NCI-H524 treated with DMSO at 0.1 percent for 48 hours (cell line): Measurements from ENCODE around the gene SBNO1.
"Not testable (repeated sequence)": the region's sequence is repeated elsewhere in the genome, so short reads cannot be mapped to it uniquely, and the experiment has no call there.

Experiments
- DNase-seq: peaks from one replicate; lab custom pipeline; 2025; lab: John Stamatoyannopoulos, UW

Gene SBNO1

GRCh38 chr12:123270214-123271000 is 94.2 kb downstream of the SBNO1 start:
- DNase-seq, result no peak

DNA sequence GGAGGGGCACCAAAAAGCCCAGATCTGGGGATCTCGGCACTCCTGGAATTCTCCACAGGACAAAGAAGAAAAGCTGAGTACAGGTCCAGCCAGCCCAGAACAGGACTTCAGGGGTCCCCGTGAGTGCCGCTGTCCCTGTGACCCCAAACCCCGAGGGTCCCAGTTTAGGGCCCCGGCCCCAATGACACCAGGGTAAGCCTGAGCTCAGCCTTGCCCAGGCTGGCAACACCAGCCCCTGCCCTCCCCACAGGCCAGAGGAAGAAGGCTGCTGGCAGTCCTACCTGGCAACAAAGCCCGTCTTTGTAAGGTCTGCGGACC is 94.8 kb downstream of the SBNO1 start:
- no peak for DNase-seq

DNA sequence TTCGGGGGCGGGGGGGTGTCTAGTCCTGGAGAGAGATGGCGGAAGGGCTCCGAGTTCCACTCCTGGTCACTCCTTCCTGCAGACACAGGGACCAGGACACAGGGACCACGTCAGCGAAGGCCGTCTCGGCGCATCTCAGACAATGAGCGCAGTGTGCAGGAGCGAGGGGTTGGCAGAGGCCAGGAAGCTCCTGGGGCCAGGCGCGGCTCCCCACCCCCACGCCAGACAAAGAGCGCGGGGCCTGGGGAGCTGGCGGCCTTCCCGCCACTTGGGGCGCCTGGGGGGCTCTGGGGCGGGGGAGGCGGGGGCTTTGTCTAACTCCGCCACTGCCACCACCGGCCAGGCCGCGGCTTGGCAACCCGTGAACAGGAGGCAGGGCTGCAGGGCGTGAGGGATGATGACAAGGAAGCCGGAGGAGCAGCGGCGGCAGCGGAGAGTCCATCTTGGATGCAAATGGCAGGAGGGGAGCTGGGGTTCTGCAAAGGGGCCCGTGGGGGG is 95.2 kb downstream of the SBNO1 start:
- no peak for DNase-seq

GRCh38 chr12:123268850-123269249 is 95.8 kb downstream of the SBNO1 start:
- no peak for DNase-seq

GRCh38 chr12:123267991-123268843 is 96.4 kb downstream of the SBNO1 start:
- peak; percentile 55 for DNase-seq

- no peak for DNase-seq
Observed at GRCh38 chr12:123267335-123267920, 97.2 kb downstream of the SBNO1 start.

GRCh38 chr12:123266679-123267277 is 97.9 kb downstream of the SBNO1 start:
- no peak for DNase-seq

DNA sequence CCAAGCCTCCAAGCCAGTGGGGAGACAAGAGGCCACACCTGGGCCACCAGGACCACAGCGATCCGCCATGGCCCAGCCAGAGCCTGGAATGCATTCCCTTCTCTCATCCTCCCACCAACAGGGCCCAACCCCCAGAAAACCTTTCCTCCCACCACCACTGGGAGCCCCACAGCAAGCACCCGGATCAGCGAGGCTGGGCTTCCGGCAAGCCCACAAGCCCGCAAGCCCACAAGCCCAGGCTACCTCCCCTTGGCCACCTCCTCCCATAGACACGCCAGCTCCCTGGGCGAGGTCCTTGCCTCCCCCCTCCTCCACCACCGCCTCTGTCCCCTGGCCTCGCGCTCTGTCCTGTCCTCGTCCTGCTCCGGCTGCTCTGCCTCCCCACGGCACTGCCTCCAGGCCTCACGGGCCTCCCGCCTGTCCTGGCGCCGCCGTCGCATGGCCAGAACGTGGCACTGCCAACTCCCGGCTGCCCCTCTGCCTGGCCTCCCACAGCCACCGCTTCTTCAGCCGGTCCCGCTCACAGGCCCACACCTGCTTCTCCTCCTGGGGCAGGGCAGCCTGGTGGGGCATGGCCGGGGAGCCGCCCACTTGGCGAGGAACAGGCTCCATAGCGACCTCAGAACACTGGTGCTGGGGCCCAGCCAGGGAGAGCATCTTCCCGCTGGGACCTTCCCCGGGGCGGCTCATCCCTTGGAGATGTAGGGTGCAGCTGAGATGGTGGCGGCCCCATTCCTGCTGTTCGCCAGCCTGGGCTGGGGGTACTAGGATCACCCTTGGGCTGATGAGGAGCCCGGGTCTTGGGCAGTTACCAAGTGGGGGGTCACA is 98.6 kb downstream of the SBNO1 start:
- DNase-seq, result no peak

- DNase-seq, result no peak
Observed at GRCh38 chr12:123264642-123265041, 100.0 kb downstream of the SBNO1 start.

- no peak for DNase-seq
Observed at GRCh38 chr12:123263196-123263817, 101.3 kb downstream of the SBNO1 start.

- DNase-seq, result no peak
Observed at GRCh38 chr12:123261196-123261595, 103.5 kb downstream of the SBNO1 start.

GRCh38 chr12:123260081-123260480 is 104.6 kb downstream of the SBNO1 start:
- no peak for DNase-seq

DNA sequence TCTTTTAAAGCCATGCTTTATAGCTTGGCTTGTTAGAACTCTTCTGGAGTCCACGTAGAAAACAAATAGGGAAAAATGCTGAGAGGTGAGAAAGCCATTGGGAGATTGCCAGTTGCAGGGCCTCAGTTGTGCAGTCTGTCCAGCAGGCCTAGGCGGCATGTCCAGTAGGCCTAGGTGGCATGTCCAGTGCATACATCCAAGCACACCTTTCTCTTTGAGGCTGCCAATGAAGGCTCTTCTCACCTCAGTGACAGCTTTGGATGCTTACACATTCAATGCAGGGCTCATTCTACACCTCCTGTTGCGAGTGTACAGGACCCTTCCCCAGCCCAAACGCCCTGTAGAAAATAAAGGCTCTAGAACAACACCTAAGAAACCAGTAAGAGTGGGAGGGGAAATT is 106.1 kb downstream of the SBNO1 start:
- DNase-seq, result no peak

- DNase-seq, result no peak
Observed at GRCh38 chr12:123254853-123255446, 109.7 kb downstream of the SBNO1 start.

DNA sequence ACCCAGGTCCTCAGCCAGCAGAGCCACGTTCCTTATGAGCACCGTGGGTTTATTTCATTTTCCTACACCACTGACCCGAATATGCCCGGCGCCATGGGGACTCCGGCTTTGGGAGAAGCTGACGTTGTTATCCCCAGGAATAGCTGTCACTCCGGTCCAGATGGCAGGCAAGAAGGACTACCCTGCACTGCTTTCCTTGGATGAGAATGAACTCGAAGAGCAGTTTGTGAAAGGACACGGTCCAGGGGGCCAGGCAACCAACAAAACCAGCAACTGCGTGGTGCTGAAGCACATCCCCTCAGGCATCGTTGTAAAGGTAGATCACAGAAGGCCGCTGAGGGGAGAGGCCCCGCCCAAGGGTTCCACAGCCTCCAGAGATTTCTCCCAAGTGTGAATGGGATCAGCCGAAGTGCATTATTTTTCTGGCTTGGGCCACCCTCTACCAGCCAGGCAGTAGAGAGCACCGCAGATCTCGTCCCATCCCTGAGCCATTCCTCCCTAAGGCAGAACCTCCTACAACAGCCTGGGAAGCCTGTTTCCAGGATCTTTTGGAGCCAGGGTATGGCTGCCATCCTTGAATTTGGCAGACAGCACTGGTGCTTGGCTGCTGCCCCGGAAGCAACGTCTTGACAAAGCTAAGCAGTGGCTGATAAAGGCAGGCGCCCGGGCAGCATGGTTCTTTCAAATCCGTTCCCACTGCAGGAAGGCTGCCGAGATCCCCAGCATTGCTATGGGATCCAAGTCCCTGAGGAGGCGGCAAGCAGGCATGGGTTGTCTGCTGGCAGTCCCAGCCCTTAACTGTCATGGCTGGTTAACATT is 110.8 kb downstream of the SBNO1 start:
- no peak for DNase-seq

DNA sequence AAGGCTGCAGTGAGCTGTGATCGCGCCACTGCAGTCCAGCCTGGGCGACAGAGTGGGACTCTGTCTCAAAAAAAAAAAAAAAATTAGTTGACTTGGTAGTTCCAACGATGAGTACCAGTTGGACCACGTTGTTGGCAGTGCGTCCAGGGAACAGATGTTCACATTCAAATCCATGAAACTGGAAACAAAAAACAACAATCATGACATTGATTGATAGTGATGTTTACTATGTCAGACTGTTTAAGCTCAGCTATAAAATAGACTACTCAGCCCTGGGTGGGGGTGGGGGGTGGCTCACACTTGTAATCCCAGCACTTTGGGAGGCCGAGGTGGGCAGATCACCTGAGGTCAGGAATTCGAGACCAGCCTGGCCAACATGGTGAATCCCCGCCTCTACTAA is 112.3 kb downstream of the SBNO1 start:
- not testable (repeated sequence) for DNase-seq

DNA sequence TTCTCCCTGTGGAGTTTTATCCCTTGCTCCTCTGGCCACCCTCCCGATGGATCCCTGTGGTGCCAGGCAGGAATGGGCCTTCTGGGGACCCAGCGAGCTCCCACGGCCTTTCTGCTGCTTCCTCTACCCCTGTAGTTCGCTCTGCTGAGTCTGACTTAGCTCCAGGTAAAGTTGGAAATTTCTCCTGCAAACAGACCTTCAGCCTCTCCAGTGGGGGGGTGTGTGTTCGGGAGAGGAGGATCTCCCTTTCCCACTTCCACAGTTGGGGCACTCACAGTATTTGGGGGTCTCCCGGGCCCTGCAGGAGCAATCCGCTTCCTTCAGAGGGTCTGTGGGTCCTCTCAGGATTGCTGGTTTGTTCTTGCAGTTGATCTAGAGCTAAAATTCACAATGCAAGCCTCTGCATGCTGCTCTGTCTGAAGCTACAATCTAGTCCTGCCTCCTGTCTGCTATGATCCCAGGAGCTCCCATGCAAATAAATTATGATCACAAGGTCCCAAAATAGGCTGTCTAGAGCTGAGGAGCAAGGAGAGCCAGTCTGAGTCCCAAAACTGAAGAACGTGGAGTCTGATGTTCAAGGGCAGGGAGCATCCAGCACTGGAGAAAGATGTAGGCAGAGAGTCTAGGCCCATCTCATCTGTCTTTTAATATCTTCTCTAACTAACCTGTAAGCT is 113.1 kb downstream of the SBNO1 start:
- no peak for DNase-seq

DNA sequence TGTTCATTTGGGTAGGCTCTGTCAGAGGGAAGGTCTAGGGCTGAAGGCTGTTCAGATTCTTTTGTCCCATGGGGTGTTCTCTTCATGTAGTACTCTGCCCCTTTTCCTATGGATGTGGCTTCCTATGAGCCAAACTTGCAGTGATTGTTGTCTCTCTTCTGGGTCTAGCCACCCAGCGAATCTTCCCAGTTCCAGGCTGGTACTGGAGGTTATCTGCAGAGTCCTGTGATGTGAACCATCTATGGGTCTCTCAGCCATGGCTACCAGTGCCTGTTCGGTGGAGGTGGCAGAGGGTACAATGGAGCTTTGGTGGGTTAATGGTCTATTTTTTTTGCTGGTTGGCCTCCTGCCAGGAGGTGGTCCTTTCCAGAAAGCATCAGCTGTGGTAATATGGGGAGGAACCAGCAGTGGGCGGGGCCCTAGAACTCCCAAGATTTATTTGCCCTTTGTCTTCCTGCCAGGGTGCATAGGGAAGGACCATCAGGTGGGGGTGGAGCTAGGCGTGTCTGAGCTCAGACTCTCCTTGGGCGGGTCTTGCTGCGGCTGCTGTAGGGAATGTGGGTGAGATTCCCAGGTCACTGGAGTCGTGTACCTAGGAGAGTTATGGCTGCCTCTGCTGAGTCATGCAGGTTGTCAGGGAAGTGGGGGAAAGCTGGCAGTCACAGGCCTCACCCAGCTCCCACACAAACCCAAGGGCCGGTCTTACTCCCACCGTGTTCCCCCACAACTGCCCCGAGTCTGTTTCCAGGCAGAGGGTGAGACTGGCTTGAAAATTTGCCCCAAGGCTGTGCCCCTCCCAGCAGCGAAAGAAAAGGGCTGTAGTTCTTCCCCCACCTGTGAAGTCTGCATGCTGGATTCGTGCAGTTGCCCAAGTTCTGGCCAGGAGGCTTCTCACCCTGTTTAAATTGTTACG is 113.9 kb downstream of the SBNO1 start:
- no peak for DNase-seq
